GM12864 (cell line): ENCODE results near the gene PRR33.

Experiments
- DNase-seq: peaks from one replicate; pipeline ENCODE4 v3.0.0-alpha.2; 2011; ENCODE audit warnings: low read depth
- H3K4me3 ChIP-seq: 2 replicates; pipeline ENCODE4 v1.5.1; 2011; ENCODE audit warnings: mild to moderate bottlenecking, low read depth, low read length, control low read depth
- CTCF ChIP-seq: IDR thresholded peaks from 2 replicates; pipeline ENCODE4 v1.5.1; 2011; ENCODE audit warnings: low read depth, mild to moderate bottlenecking, moderate library complexity, low read length, control low read depth, inconsistent platforms; ENCODE audit errors: missing control alignments

PRR33 gene

GRCh38 chr11:1853376-1854131 lies 38.1 kb downstream of the PRR33 start:
- DNase-seq = no peak
- peak; percentile 24 for TF ChIP-seq CTCF
- H3K4me3 ChIP-seq = peak overlapping the region; percentile 82

- TF ChIP-seq CTCF = no peak
- H3K4me3 ChIP-seq = peak within 1 kb of the TSS; percentile 82
- DNase-seq = peak; percentile 96
Measured at GRCh38 chr11:1852877-1853276, 38.8 kb downstream of the PRR33 start, which contains the start of gene LSP1. Gene LSP1 (plus strand): TSS chr11:1853084. CDS start chr11:1853145, 61 bp downstream.

GRCh38 chr11:1852271-1852876 lies 39.3 kb downstream of the PRR33 start:
- no peak for TF ChIP-seq CTCF
- H3K4me3 ChIP-seq = peak overlapping the region; percentile 82
- DNase-seq = no peak

- 0 out of 2 replicates have a peak overlapping the region, but pooled peaks have one; percentile 6 for H3K4me3 ChIP-seq
- no peak for DNase-seq
- TF ChIP-seq CTCF = no peak
Measured at GRCh38 chr11:1851468-1852180, 40.1 kb downstream of the PRR33 start.

GRCh38 chr11:1848640-1849430 lies 42.9 kb downstream of the PRR33 start:
- H3K4me3 ChIP-seq = no peak overlapping the region
- TF ChIP-seq CTCF = no peak
- DNase-seq = no peak

GRCh38 chr11:1847926-1848639 lies 43.6 kb downstream of the PRR33 start:
- no peak overlapping the region for H3K4me3 ChIP-seq
- TF ChIP-seq CTCF = no peak
- DNase-seq = no peak
